DOHH2 (cell line): Measurements from ENCODE around the gene LOXL1.
A peak's percentile ranks its signal among the peaks of the same experiment; 100 is the strongest.

Experiments
- H3F3A ChIP-seq: fragments of 200-600 bp; sonication (generic), shearing (Covaris generic); 2 replicates; pipeline ENCODE4 v1.6.0; 2016; ENCODE audit warnings: antibody characterized with exemption, mild to moderate bottlenecking; ENCODE audit not compliant: control insufficient read depth, insufficient read depth
- H3K27ac ChIP-seq: fragments of 200-600 bp; sonication (generic); 2 replicates; pipeline ENCODE4 v1.5.1; 2014; ENCODE audit warnings: low read depth, mild to moderate bottlenecking, low read length, moderate library complexity
- H3K27me3 ChIP-seq: fragments of 200-600 bp; sonication (generic); 2 replicates; pipeline ENCODE4 v1.6.1; 2014; ENCODE audit warnings: mild to moderate bottlenecking, low read length, mixed read lengths; ENCODE audit not compliant: control insufficient read depth
- H3K36me3 ChIP-seq: fragments of 200-600 bp; sonication (generic); 2 replicates; pipeline ENCODE4 v1.6.1; 2014; ENCODE audit warnings: mild to moderate bottlenecking, low read length, moderate library complexity, mixed read lengths; ENCODE audit not compliant: control insufficient read depth
- H3K4me1 ChIP-seq: fragments of 200-600 bp; sonication (generic); 2 replicates; pipeline ENCODE4 v1.6.1; 2014; ENCODE audit warnings: mild to moderate bottlenecking, low read length, mixed read lengths; ENCODE audit not compliant: control insufficient read depth
- H3K4me2 ChIP-seq: fragments of 200-600 bp; sonication (generic); 2 replicates; pipeline ENCODE4 v1.6.0; 2014; ENCODE audit warnings: mild to moderate bottlenecking, low read length, moderate library complexity
- H3K4me3 ChIP-seq: fragments of 200-600 bp; sonication (generic); 2 replicates; pipeline ENCODE4 v1.5.1; 2014; ENCODE audit warnings: mild to moderate bottlenecking, low read length, mixed read lengths
- H3K79me2 ChIP-seq: fragments of 200-600 bp; sonication (generic); 2 replicates; pipeline ENCODE4 v1.6.1; 2014; ENCODE audit warnings: mild to moderate bottlenecking, low read length, mixed read lengths; ENCODE audit not compliant: control insufficient read depth
- H3K9me2 ChIP-seq: fragments of 200-600 bp; sonication (generic); replicated peaks from 2 replicates; pipeline ENCODE4 v1.6.1; 2014; ENCODE audit warnings: mild to moderate bottlenecking, low read length, mixed read lengths; ENCODE audit not compliant: control insufficient read depth
- H3K9me3 ChIP-seq: fragments of 200-600 bp; sonication (generic); 2 replicates; pipeline ENCODE4 v1.6.1; 2014; ENCODE audit warnings: antibody characterized with exemption, low read length, mixed read lengths; ENCODE audit not compliant: control insufficient read depth, insufficient read depth
- H4K20me1 ChIP-seq: fragments of 200-600 bp; sonication (generic); 2 replicates; pipeline ENCODE4 v1.6.0; 2014; ENCODE audit warnings: low read depth, mild to moderate bottlenecking, antibody characterized with exemption, low read length, moderate library complexity; ENCODE audit not compliant: control insufficient read depth, insufficient read depth
- CTCF ChIP-seq: fragments of 200-600 bp; sonication (generic); IDR thresholded peaks from one replicate; pipeline ENCODE4 v1.5.1; 2014; ENCODE audit warnings: antibody characterized with exemption, mild to moderate bottlenecking, low read depth, low read length; ENCODE audit not compliant: poor library complexity, severe bottlenecking
- EZH2phosphoT487 ChIP-seq: fragments of 200-600 bp; sonication (generic); IDR thresholded peaks from 2 replicates; pipeline ENCODE4 v1.6.1; 2017; ENCODE audit warnings: borderline replicate concordance, mild to moderate bottlenecking, antibody characterized with exemption, low read length, moderate library complexity, mixed read lengths

The LOXL1 gene

GRCh38 chr15:73989001-73989798, 62.9 kb downstream of the LOXL1 start:
- Histone ChIP-seq H3K4me3 (no peak overlapping the region), H3K4me2 (no peak overlapping the region)

DNA sequence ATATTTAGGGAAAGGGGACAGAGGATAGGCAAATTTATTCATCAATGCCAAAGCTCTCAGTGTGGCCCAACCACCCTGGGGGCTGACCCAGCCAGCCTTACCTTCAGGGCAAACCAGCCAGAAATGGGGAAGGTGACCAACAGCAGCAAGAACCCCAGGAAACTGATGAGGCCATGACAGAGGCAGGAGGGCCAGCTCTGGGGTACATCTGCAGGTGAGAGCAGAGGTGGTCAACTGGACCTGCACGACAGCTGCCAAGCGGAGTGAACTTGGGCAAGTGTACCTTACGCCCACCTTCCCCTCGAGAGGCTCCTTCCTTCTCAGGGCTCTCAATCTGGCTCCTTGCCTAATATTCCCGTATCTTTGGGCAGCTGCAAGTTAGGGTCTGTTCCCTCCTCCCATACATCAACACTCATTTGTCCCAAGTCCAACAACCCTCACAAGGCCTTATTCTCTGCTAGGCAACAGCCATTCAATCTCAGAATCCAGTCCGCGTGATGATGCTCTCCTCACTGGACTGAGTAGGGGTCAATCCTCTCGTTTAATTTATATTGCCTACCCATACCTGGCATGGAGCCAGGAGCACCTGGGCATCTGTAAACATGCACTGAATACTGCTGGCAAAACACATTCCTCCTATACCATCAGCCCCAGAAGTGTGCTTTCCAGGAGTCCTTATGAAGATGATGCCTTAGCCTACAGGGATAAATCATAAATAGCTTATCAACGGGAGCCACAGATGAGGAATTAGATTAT, 64.2 kb downstream of the LOXL1 start:
- H3K79me2 ChIP-seq, result peaks cover 8% of the 10 kb centered on the region
- no peaks in the 10 kb centered on the region for H3K9me3 ChIP-seq
- H3K27ac ChIP-seq, result no peak overlapping the region
- no peaks in the 10 kb centered on the region for H3F3A ChIP-seq
- H3K27me3 ChIP-seq, result no peaks in the 10 kb centered on the region
- no peaks in the 10 kb centered on the region for H4K20me1 ChIP-seq
- H3K4me1 ChIP-seq, result peaks cover 25% of the 10 kb centered on the region
- peak overlapping the region; percentile 89; the same call in 1 of the 2 replicates for H3K4me2 ChIP-seq
- no peaks in the 10 kb centered on the region for H3K36me3 ChIP-seq
- no peak for TF ChIP-seq EZH2phosphoT487
- TF ChIP-seq CTCF, result no peak
- H3K9me2 ChIP-seq, result no peaks in the 10 kb centered on the region
- no peak overlapping the region for H3K4me3 ChIP-seq

More at GRCh38 chr15:73989001-73989798, 62.9 kb downstream of the LOXL1 start:
- Histone ChIP-seq H3K27ac (no peak overlapping the region), H3K4me1 (peaks cover 17% of the 10 kb centered on the region), H3K79me2 (no peaks in the 10 kb centered on the region), H3K27me3 (no peaks in the 10 kb centered on the region), H3K36me3 (no peaks in the 10 kb centered on the region), H3K9me2 (no peaks in the 10 kb centered on the region), H3K9me3 (no peaks in the 10 kb centered on the region), H4K20me1 (no peaks in the 10 kb centered on the region), H3F3A (no peaks in the 10 kb centered on the region)
- TF ChIP-seq EZH2phosphoT487 (no peak), CTCF (no peak)

- peaks cover 8% of the 10 kb centered on the region for H3K79me2 ChIP-seq
- no peak overlapping the region for H3K27ac ChIP-seq
- H3K4me2 ChIP-seq, result peak overlapping the region; percentile 89
- no peaks in the 10 kb centered on the region for H3K36me3 ChIP-seq
- H3K9me3 ChIP-seq, result no peaks in the 10 kb centered on the region
- no peaks in the 10 kb centered on the region for H3F3A ChIP-seq
- no peaks in the 10 kb centered on the region for H4K20me1 ChIP-seq
- no peak for TF ChIP-seq EZH2phosphoT487
- peaks cover 32% of the 10 kb centered on the region for H3K4me1 ChIP-seq
- no peaks in the 10 kb centered on the region for H3K9me2 ChIP-seq
- H3K4me3 ChIP-seq, result peak overlapping the region; percentile 91
- H3K27me3 ChIP-seq, result no peaks in the 10 kb centered on the region
Observed at GRCh38 chr15:73991260-73991659, 65.0 kb downstream of the LOXL1 start.
